Inflammatory macrophage treated with lipopolysaccharide for 4 hours (primary cell): ENCODE measurements around the gene SNX18.
A peak's percentile ranks its signal among the peaks of the same experiment; 100 is the strongest.

Experiments
- DNase-seq: peaks from one replicate; pipeline ENCODE4 v3.0.0-alpha.2; 2020

SNX18 gene

GRCh38 chr5:54545796-54546195 lies 28.2 kb downstream of the SNX18 start:
- no peak for DNase-seq

DNA sequence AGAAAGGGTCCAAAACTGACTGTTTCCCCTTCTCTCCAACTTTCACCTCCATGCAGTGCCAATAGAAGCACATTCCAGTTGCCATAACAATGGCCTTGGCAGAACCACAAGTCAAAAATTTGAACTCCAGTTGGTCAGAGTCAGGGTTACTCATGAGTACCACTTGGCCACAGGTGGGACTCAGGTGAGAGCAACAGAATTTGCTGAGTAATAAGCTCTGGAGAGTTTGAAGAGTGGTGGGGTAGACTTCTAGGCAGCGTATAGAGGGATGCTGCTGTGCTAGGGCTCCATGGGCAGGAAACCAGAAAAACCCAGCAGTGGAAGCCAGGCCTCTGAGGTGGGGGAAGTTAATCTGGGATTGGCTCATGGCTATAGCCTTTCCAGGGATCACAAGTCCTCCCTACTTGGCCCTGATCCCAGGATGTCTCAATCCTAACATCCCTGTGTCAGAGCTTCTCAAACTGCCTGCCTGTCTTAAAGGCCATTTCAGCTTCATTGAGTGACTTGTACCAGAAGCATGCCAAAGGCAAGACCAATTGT lies 30.2 kb downstream of the SNX18 start:
- no peak for DNase-seq

DNA sequence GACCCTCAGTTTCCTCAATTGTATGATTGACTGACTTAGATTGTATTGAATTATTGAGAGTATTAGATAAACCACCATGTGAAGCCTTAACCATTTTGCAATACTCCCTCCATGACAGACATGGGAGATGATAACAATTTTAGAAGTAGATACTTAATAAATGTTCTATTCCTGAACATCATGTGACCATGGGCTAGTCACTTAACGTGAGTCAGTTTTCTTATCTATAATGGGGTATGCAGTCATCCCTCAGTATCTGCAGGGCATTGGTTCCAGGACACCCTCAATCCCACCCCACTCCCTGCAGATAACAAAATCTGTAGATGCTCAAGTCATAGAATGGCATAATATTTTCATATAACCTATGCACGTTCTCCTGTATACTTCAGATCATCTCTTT lies 31.0 kb downstream of the SNX18 start:
- DNase-seq, result no peak

- peak; percentile 23 for DNase-seq
Measured at GRCh38 chr5:54551292-54551691, 33.7 kb downstream of the SNX18 start.

DNA sequence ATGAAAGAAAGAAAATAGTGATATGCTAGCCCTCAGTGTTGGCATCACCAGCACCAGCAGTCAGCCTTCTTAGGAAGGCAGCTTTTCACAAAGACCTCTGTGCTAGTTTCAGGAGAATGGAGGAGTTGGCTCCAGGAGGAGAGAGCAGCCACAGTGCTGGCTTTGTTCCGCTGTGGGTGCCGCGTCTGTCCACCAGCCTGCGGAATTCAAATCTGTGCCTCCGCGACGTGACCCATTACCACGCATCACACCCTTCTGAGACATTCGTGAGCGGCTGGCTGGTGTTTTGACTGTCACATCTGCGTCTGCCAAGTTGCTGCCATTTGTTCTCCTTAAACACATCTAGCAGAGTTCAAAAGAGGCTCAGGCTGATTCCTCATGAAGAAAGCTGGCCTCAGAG lies 34.4 kb downstream of the SNX18 start:
- DNase-seq, result no peak

DNA sequence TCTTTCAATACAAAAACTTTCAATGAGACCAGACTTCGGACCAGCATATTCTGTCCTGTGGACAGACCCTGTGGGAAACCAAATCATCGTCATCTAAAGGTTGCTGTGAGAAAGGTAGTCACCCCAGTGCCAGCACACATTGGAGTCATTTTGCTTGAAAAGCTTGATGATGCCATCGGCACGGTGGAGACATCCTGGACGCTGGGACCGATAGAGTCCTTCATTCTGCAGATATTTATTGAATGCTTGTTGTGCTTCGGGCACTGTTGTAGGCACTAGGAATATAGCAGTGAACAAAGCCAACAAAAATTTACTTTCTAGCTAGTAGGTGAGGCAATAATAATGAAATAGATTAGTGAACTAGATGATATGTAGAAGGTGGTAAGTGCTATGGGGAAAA lies 34.9 kb downstream of the SNX18 start:
- DNase-seq, result no peak

DNA sequence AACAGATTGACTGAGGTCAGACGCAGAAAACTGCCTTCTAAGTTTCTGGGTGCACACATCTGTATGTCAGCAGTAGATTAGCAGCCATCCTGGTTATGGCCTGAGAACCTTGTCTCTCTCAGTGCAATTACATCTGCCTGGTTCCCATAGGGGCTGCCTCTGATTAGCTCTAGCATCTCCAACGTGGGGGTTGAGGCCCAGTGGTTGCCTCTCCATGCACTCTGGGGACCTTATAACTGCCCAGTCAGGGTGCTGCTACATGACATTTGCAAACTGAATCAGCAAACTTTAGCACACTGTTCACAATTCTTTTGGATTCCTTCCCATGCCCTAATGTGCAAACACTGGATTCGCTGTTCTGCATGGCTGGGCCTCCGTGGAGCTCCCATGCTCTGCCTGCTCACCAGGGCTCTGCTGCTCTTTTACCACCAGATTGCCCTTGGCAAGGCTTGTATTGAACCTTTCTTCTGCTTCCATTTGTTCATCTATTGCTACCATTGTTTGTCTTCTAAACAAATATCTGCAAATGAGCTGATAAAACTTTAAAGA lies 36.2 kb downstream of the SNX18 start:
- DNase-seq, result no peak

DNA sequence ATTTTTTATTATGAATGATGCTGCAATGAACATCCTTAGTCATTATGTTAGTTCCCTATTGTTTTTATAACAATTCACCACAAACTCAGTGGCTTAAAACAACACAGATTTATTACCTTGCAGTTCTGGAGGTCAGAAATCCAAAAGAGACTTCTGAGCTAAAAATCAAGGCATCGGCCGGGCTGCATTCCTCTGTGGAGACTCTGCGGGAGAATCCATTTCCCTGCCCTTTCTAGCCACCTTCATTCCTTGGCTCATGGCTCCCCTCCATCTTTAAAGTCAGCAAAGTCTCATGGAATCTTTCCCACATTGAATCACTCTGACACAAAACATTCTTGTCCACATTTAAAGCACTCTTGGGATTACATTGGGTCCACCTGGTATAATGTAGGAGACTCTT lies 38.6 kb downstream of the SNX18 start:
- no peak for DNase-seq

- no peak for DNase-seq
Measured at GRCh38 chr5:54558362-54558761, 40.8 kb downstream of the SNX18 start.

DNA sequence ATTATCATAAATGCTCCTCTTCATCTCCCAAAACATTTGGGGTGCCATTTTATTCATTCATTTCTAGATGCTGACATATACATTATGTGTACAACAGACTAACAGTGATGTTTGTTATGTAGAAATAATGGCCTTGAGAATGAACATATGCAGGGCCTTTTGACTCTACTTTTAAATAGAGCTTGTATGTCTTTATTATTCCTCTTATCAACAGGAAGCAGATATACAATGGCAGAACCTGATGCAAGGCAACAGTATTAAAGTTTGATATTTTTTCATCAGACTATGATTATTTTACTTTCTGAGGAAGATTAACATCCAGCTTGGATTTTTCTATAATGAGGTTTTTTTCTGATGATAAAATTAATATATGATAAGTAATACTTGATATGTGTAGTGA lies 44.1 kb downstream of the SNX18 start:
- DNase-seq, result no peak

- peak; percentile 25 for DNase-seq
Measured at GRCh38 chr5:54563083-54563761, 45.7 kb downstream of the SNX18 start.

GRCh38 chr5:54567996-54568395 lies 50.4 kb downstream of the SNX18 start:
- no peak for DNase-seq

DNA sequence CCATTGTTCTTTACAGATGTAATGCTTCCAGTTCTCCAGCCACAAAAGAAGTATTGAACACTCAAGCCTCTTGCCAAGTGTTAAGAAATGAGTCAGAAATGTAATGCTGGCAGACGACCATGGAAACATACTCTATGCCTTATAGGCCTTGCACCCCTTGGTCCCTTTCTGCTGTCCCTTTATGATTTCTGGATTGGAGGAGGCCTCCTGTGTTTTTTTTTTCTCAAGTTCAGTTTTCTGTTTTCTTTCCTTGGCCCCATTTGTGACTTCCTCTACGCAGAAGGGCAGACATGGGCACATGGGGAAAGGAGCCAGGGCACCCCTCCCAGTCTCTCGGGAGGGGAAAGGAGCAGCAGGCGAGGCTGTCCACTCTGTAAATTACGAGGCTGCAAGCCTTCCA lies 53.4 kb downstream of the SNX18 start:
- no peak for DNase-seq

DNA sequence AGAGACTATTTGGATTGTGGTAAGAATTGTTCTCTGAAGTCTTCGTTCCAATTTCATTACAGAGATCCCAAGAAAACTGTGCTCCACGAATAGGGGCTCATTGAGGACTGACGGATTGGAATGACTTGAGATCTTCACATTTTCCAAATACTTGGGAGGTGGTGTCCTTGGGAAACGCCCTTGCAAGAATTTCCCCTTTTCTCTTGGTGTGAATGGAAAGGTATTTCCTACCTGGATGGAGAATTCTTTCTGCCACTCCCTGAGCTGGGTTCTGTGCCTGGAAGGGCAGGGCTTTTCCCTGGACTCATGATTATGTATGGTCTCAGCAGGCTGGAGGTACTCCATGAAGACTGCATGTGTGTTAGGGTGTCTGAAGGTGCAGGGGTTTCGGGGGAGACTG lies 53.9 kb downstream of the SNX18 start:
- no peak for DNase-seq

DNA sequence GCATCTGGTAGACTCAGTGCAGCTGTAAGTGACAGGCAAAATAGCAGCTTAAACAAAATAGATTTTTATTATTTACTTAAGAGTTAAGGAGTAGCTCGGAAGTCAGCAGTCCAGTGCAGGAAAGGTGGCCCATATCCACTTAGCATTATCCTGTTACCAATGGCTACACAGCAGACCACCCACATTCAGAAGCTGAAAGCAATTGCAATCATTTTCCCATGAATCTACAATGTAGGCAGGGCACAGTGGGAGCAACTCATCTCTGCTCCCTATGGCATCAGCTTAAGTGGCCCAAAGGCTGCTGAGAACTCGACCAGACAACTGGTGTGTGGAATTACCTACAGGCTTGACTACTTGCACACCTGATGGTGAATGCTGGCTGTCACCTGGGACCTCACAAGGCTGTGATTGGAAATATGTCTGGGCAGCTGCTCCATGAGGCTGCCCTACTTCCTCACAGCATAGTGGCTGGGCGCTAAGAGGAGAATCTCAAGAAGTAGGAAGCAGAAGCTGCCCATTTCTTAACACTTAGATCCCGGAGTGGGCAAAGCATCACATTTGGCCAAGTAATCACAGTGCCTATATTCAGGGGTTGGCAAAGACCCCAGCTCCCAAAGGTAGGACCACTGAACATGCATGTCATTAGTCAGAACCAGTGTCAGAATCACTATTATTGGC lies 56.4 kb downstream of the SNX18 start:
- DNase-seq, result peak; percentile 43

- peak; percentile 8 for DNase-seq
Measured at GRCh38 chr5:54577528-54577927, 60.0 kb downstream of the SNX18 start.

DNA sequence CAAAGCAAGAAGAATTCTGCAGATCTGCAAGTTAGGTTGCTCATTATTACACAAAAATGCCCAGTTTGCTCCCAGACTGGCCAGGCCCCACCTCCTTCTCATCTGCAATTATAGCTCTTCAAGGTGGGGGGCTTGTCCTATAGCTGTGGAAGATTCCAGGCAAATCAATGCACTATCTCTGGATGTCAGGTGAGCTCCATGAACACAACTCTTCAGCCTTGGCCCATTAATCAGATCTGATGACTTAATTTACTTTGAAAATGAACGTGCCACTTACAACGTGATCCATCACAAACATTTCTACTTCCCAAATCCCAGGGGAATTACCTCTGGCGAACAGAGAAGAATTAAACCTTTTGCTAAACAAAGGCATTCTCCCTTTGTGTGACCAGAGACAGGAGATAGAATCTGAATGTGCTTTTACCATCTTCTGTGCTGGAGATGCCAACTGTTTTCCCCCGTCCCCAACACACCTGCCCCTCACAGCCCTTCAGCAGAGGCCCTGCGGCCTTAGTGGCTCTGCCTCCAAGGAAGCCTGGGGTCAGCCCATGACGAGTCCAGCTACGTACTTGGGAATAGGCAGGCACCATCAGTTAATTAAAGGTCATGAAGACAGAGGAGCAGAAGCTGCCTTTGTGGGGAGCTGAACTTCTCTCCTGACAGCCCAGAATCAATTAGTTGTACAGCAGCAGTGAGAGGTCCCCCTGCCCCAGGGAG lies 60.5 kb downstream of the SNX18 start:
- DNase-seq, result no peak

GRCh38 chr5:54579591-54580295 lies 62.2 kb downstream of the SNX18 start:
- DNase-seq, result peak; percentile 20

- DNase-seq, result peak; percentile 12
Measured at GRCh38 chr5:54580997-54581811, 63.6 kb downstream of the SNX18 start.

DNA sequence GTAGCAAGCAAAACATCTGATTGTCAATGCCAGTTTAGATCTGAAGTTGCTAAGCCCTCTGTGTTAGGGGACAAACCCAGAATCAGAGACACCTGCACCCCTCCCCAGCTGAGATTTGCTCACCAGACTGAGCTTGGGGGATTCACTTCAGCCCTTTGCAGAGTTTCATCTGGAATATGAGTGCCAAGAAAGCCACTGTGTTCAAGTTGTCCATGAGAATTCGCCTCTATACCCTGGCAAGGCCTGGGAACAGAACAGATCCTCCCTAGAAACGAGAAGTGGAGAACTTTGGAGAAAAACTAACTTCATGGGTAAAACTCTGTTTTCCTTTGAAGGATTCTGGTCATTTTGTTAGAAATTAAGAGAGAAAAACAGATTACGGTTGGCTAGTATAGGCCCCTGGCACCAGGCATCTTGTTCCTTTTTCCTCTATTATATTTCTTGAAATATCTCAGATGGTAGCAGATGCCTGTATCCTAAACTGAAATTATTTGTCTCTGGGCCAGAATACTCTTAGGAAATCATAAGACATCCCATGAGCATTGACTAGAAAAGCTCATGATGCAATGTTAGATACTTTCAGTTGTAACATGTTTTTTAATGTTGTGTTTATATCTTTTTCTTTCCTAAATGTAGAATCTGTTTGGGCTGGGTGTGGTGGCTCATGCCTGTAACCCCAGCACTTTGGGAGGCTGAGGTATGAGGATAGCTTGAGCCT lies 64.4 kb downstream of the SNX18 start:
- DNase-seq, result peak; percentile 43

DNA sequence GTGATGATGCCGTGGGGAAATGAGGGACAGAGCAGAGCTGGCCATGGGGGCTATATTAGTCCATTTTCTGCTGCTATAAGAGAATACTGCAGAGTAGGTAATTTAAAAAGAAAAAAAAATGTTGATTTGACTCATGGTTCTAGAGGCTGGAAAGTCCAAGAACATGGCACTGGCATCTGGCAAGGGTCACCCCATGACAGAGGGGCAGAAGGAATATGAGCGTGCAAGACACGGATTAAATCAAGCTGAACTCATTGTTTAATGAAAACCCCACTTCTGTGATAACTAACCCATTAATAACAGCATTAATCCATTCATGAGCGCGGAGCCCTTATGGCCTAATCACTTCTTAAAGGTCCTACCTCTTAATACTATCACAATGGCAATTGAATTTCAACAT lies 68.8 kb downstream of the SNX18 start:
- DNase-seq, result no peak
